IMR-90 (cell line): ENCODE results near the gene MGAT4A. TPM values are rescaled to one million over a fixed set of nuclear protein-coding genes. Genes with fewer than 3 reads are reported as not detected.

Source experiments
- ATAC-seq: fragments of 200-7000 bp; cut with Tn5 transposase; 2 replicates; pipeline ENCODE4 v1.9.1; 2020; ENCODE audit warnings: low read depth, mild to moderate bottlenecking, moderate library complexity
- BruUV-seq: library from RNA; stranded (reverse); fragments of 400-500 nt; replicated peaks from 2 replicates; lab custom pipeline; 2021; lab: Mats Ljungman, UMichigan
- CTCF ChIA-PET: fragments of 300-600 bp; formaldehyde crosslinking; extraction: SDS; loops from one replicate; lab custom pipeline; 2021; ENCODE audit warnings: antibody characterized with exemption; lab: Yijun Ruan, JAX
- POLR2A ChIA-PET: fragments of 300-600 bp; sonication (Branson Sonifier 250); formaldehyde crosslinking; loops from one replicate; lab custom pipeline; 2022; ENCODE audit warnings: antibody characterized with exemption; ENCODE audit not compliant: unreplicated experiment; lab: Charles Lee
- DNase-seq: peaks from one replicate; pipeline ENCODE4 v3.0.0; 2013
- H2AFZ ChIP-seq: replicated peaks from 2 replicates; pipeline ENCODE3; 2013; ENCODE audit warnings: low read length, mild to moderate bottlenecking; ENCODE audit not compliant: poor library complexity
- H2AK5ac ChIP-seq: 2 replicates; pipeline ENCODE4 v1.6.1; 2013; ENCODE audit warnings: low read depth, low read length, inconsistent platforms
- H2AK9ac ChIP-seq: replicated peaks from 2 replicates; pipeline ENCODE3; 2013; ENCODE audit warnings: mild to moderate bottlenecking, low read depth, low read length, moderate library complexity; ENCODE audit not compliant: poor library complexity
- H2BK120ac ChIP-seq: 2 replicates; pipeline ENCODE4 v1.6.1; 2013; ENCODE audit warnings: low read depth, low read length, inconsistent platforms
- H2BK15ac ChIP-seq: 3 replicates; pipeline ENCODE4 v1.6.1; 2013; ENCODE audit warnings: low read depth, low read length, inconsistent platforms
- H2BK20ac ChIP-seq: 2 replicates; pipeline ENCODE4 v1.6.1; 2013; ENCODE audit warnings: low read depth, mild to moderate bottlenecking, inconsistent platforms, low read length, moderate library complexity
- H2BK5ac ChIP-seq: 2 replicates; pipeline ENCODE4 v1.6.1; 2013; ENCODE audit warnings: mild to moderate bottlenecking, low read depth, low read length, inconsistent platforms; ENCODE audit not compliant: poor library complexity, severe bottlenecking
- H3K14ac ChIP-seq: replicated peaks from 2 replicates; pipeline ENCODE4 v1.6.1; 2013; ENCODE audit warnings: low read depth, low read length, inconsistent platforms
- H3K18ac ChIP-seq: 2 replicates; pipeline ENCODE4 v1.6.1; 2013; ENCODE audit warnings: low read depth, low read length, control low read depth
- H3K23ac ChIP-seq: 2 replicates; pipeline ENCODE4 v1.6.1; 2013; ENCODE audit warnings: low read depth, low read length, inconsistent platforms
- H3K27ac ChIP-seq: 2 replicates; pipeline ENCODE4 v1.5.1; 2013; ENCODE audit warnings: mild to moderate bottlenecking, control low read depth, low read length; ENCODE audit not compliant: insufficient read depth
- H3K27me3 ChIP-seq: 2 replicates; pipeline ENCODE4 v1.6.1; 2013; ENCODE audit warnings: low read length; ENCODE audit not compliant: control insufficient read depth, insufficient read depth
- H3K36me3 ChIP-seq: 2 replicates; pipeline ENCODE4 v1.6.1; 2013; ENCODE audit warnings: low read length, mixed read lengths; ENCODE audit not compliant: control insufficient read depth, insufficient read depth
- H3K4ac ChIP-seq: 2 replicates; pipeline ENCODE4 v1.6.1; 2013; ENCODE audit warnings: low read depth, low read length, inconsistent platforms
- H3K4me1 ChIP-seq: 2 replicates; pipeline ENCODE4 v1.6.1; 2013; ENCODE audit warnings: low read length, mixed read lengths; ENCODE audit not compliant: control insufficient read depth, insufficient read depth
- H3K4me2 ChIP-seq: 2 replicates; pipeline ENCODE4 v1.6.1; 2013; ENCODE audit warnings: low read depth, mild to moderate bottlenecking, control low read depth, low read length, moderate library complexity
- H3K4me3 ChIP-seq: 2 replicates; pipeline ENCODE4 v1.5.1; 2013; ENCODE audit warnings: low read depth, mild to moderate bottlenecking, control low read depth, low read length, moderate library complexity; ENCODE audit not compliant: insufficient read depth
- H3K56ac ChIP-seq: 2 replicates; pipeline ENCODE4 v1.6.1; 2013; ENCODE audit warnings: low read length, inconsistent platforms; ENCODE audit not compliant: insufficient read depth; ENCODE audit errors: extremely low read depth
- H3K79me1 ChIP-seq, 2 experiments: 2 replicates each; pipeline ENCODE4 v1.6.1; 2013; ENCODE audit warnings: low read length in 2 of 2, inconsistent platforms in 1 of 2, low read depth in 1 of 2
- H3K9ac ChIP-seq: 2 replicates; pipeline ENCODE4 v1.6.1; 2013; ENCODE audit warnings: low read depth, low read length, control low read depth
- H3K9me1 ChIP-seq: 2 replicates; pipeline ENCODE4 v1.6.1; 2013; ENCODE audit warnings: low read length, inconsistent platforms; ENCODE audit not compliant: insufficient read depth
- H3K9me3 ChIP-seq: 2 replicates; pipeline ENCODE4 v1.6.1; 2013; ENCODE audit warnings: low read length; ENCODE audit not compliant: control insufficient read depth, insufficient read depth
- H4K20me1 ChIP-seq: 2 replicates; pipeline ENCODE4 v1.6.1; 2013; ENCODE audit warnings: low read length, inconsistent platforms; ENCODE audit not compliant: insufficient read depth
- H4K5ac ChIP-seq: 2 replicates; pipeline ENCODE4 v1.6.1; 2013; ENCODE audit warnings: mild to moderate bottlenecking, low read depth, low read length, control low read depth
- H4K8ac ChIP-seq, 2 experiments: 2 replicates each; pipeline ENCODE4 v1.6.1; 2013; ENCODE audit warnings: low read depth in 2 of 2, low read length in 2 of 2, control low read depth in 1 of 2, inconsistent platforms in 1 of 2
- H4K91ac ChIP-seq: 2 replicates; pipeline ENCODE4 v1.6.1; 2013; ENCODE audit warnings: low read depth, low read length, inconsistent platforms; ENCODE audit not compliant: insufficient read depth
- BHLHE40 ChIP-seq: fragments of 150-350 bp; IDR thresholded peaks from 2 replicates; pipeline ENCODE4 v1.6.1; 2016; ENCODE audit warnings: mild to moderate bottlenecking, low read depth, low read length
- CTCF ChIP-seq: conservative IDR thresholded peaks from 2 replicates; pipeline ENCODE4 v1.5.1; 2012; ENCODE audit warnings: mild to moderate bottlenecking, low read depth, low read length, improper control_type of control experiment
- FOS ChIP-seq: fragments of 150-350 bp; IDR thresholded peaks from 2 replicates; pipeline ENCODE4 v1.6.1; 2016; ENCODE audit warnings: low read depth, low read length
- MAFK ChIP-seq: IDR thresholded peaks from 2 replicates; pipeline ENCODE4 v1.6.1; 2012; ENCODE audit warnings: low read depth, low read length, improper control_type of control experiment
- MXI1 ChIP-seq: IDR thresholded peaks from 2 replicates; pipeline ENCODE4 v1.6.1; 2012; ENCODE audit warnings: low read depth, mild to moderate bottlenecking, low read length, moderate library complexity, borderline replicate concordance
- POLR2A ChIP-seq: IDR thresholded peaks from 2 replicates; pipeline ENCODE4 v1.6.1; 2012; ENCODE audit warnings: mild to moderate bottlenecking, low read depth, low read length
- WGBS, 2 experiments: methylation state at CpG; one replicate each; pipeline versions ENCODE4 v1.1.5 to v1.1.7; 2013; ENCODE audit warnings: missing lambda C conversion rate in 2 of 2; ENCODE audit not compliant: insufficient read length in 1 of 2; ENCODE audit errors: extremely low coverage in 2 of 2; 5-methylcytosine and 5-hydroxymethylcytosine counted together
- dilution Hi-C: fragments of 300-500 bp; cut with HindIII; formaldehyde crosslinking; loops from one replicate; pipeline ENCODE4 v1.14.3; 2018; ENCODE audit warnings: low sequenced_read_pairs; ENCODE audit not compliant: unreplicated experiment
- in situ Hi-C: fragments of 300-500 bp; cut with MboI; formaldehyde crosslinking; loops from 3 replicates; pipeline ENCODE4 v1.14.3; 2019; ENCODE audit warnings: low sequenced_read_pairs, inconsistent platforms, mixed read lengths
- intact Hi-C: fragments of 100-400 bp; cut with micrococcal nuclease; formaldehyde crosslinking; loops from 2 replicates; pipeline ENCODE4 v1.10.0; 2022
- polyA plus RNA-seq, 3 experiments: library from polyadenylated mRNA; depleted of rRNA; stranded (reverse); fragments of >200 nt; gene quantifications; 2 replicates each; pipeline ENCODE4 v1.2.3, GENCODE V29; 2012; ENCODE audit warnings: low replicate concordance in 1 of 3
- total RNA-seq: library from RNA; depleted of rRNA; stranded (reverse); fragments of >200 nt; gene quantifications from 2 replicates; pipeline ENCODE4 v1.2.3, GENCODE V29; 2012
- TF ChIP-seq, protein P1 (sequence below): fragments of 150-350 bp; IDR thresholded peaks from 2 replicates; pipeline ENCODE4 v1.6.1; 2017; ENCODE audit warnings: mild to moderate bottlenecking, antibody characterized with exemption, low read length, low read depth

MGAT4A gene
- total and polyA plus RNA-seq, 2 of the 4 experiments (the other 2 are of a cell fraction): under 0.01 TPM; not detected in 1

DNA sequence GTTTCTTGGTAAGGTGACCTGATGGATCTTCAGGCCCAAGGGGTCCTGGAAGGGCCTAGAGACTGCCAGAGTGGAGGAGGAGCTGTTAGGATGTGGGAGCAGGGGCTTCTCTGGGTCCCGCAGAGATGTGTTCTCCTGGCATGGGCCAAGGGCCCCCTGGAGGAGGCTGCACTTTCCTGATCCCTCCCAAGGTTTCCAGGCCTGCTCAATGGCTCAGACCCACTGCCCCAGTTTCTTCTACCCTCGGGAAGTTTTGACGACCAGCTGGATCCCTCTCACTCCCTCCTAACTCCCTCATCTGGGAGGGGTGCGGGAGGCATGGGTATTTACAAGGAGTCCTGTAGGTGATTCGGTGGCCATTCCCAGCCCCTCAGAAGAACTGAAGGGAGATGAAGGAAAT is 158.7 kb downstream of the MGAT4A start:
- Histone ChIP-seq H4K20me1 (peaks cover 4% of the 10 kb centered on the region; the same call in 1 of the 2 replicates), H2BK20ac (no peak overlapping the region), H3K4ac (no peak overlapping the region), H4K5ac (no peak overlapping the region), H3K56ac (no peak overlapping the region), H2BK15ac (no peak overlapping the region), H2AK5ac (no peak overlapping the region), H3K14ac (no peak overlapping the region), H3K9me1 (peaks cover 9% of the 10 kb centered on the region), H3K36me3 (peaks cover 34% of the 10 kb centered on the region), H4K8ac (no peak overlapping the region), H3K23ac (no peak overlapping the region), H2BK120ac (no peak overlapping the region), H3K9ac (no peak overlapping the region), H3K4me1 (0 out of 2 replicates have a peak, but pooled peaks cover 3% of the 10 kb centered on the region), H3K9me3 (no peaks in the 10 kb centered on the region), H2AFZ (no peak overlapping the region), H2BK5ac (no peak overlapping the region), H3K27ac (no peak overlapping the region), H3K4me3 (no peak overlapping the region), H3K79me1 (no peaks in the 10 kb centered on the region; a peak in 1 of 4 replicates), H2AK9ac (no peak overlapping the region), H3K4me2 (no peak overlapping the region), H3K27me3 (no peaks in the 10 kb centered on the region), H4K91ac (no peak overlapping the region), H3K18ac (no peak overlapping the region)
- no TSS peak for BruUV-seq
- intact Hi-C loops: no loop called here
- POLR2A ChIA-PET: no interaction called here
- dilution Hi-C loops: no loop called here
- TF ChIP-seq CTCF: no peak
- TF ChIP-seq MAFK: no peak
- TF ChIP-seq, protein P1, sequence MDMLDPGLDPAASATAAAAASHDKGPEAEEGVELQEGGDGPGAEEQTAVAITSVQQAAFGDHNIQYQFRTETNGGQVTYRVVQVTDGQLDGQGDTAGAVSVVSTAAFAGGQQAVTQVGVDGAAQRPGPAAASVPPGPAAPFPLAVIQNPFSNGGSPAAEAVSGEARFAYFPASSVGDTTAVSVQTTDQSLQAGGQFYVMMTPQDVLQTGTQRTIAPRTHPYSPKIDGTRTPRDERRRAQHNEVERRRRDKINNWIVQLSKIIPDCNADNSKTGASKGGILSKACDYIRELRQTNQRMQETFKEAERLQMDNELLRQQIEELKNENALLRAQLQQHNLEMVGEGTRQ: no peak
- no peak for TF ChIP-seq FOS
- TF ChIP-seq BHLHE40: no peak
- no peak for TF ChIP-seq POLR2A
- TF ChIP-seq MXI1: no peak
- CTCF ChIA-PET: no interaction called here
- in situ Hi-C loops: no loop called here
- DNase-seq: no peak
- WGBS, 2 experiments: no CpG with 5 or more reads among the region's 5 CpGs
- no peak for ATAC-seq
